ENCODE measurements around the gene ZNF235. TPM values are rescaled to one million over a fixed set of nuclear protein-coding genes. Genes with fewer than 3 reads are reported as not detected.

Gene ZNF235
- total RNA-seq, 1 experiment from 2014 or later = 1.0 TPM

- Histone ChIP-seq H3K36me3 (ENCODE audit: low read depth, low read length) (no peaks in the 10 kb centered on the region), H3K4me2 (ENCODE audit: low read length) (no peak overlapping the region), H4K20me1 (ENCODE audit: low read length) (no peaks in the 10 kb centered on the region), H3K27me3 (ENCODE audit: low read length) (no peaks in the 10 kb centered on the region), H3K79me2 (ENCODE audit: low read length) (no peaks in the 10 kb centered on the region), H3K9me2 (replicated peaks; ENCODE audit: low read length) (no peaks in the 10 kb centered on the region), H3K27ac (ENCODE audit: low read length) (no peak overlapping the region), H3K4me3 (ENCODE audit: low read length) (no peak overlapping the region), H3K4me1 (ENCODE audit: insufficient read depth, low read length) (peaks cover 10% of the 10 kb centered on the region), H3K9me3 (ENCODE audit: low read length) (no peaks in the 10 kb centered on the region), H3F3A (ENCODE audit: low read length, unreplicated experiment) (no peaks in the 10 kb centered on the region), H2AFZ (ENCODE audit: low read length) (no peak overlapping the region), H3K9ac (ENCODE audit: low read length) (no peak overlapping the region)
- ChIA-PET CTCF (no interaction called here), POLR2A (ENCODE audit: unreplicated experiment) (no interaction called here)
- BruUV-seq (replicated peaks) = no TSS peak
- no peak for ATAC-seq
- DNase-seq = peak; percentile 14
- no peak for TF ChIP-seq CTCF (conservative IDR thresholded peaks at IDR 0.05; ENCODE audit: low read depth, low read length)
- TF ChIP-seq EZH2phosphoT487 (IDR thresholded peaks at IDR 0.05; ENCODE audit: borderline replicate concordance, low read length) = no peak
- TF ChIP-seq EZH2 (IDR thresholded peaks at IDR 0.05; ENCODE audit: low read length, unreplicated experiment) = no peak
- intact Hi-C loops (cut with micrococcal nuclease) = no loop called here
These were observed 3.2 kb upstream of the ZNF235 start for GRCh38 chr19:44308011-44308410.

- no peak overlapping the region for H3K4me3 ChIP-seq (ENCODE audit: low read length)
- H3K9ac ChIP-seq (ENCODE audit: low read length) = no peak overlapping the region
- DNase-seq = no peak
- H3K79me2 ChIP-seq (ENCODE audit: low read length) = no peaks in the 10 kb centered on the region
- no peaks in the 10 kb centered on the region for H3K9me2 ChIP-seq (replicated peaks; ENCODE audit: low read length)
- CTCF ChIA-PET = no interaction called here
- TF ChIP-seq EZH2 (IDR thresholded peaks at IDR 0.05; ENCODE audit: low read length, unreplicated experiment) (no peak), CTCF (conservative IDR thresholded peaks at IDR 0.05; ENCODE audit: low read depth, low read length) (no peak)
- H3K4me1 ChIP-seq (ENCODE audit: insufficient read depth, low read length) = peaks cover 10% of the 10 kb centered on the region
- no peaks in the 10 kb centered on the region for H3K36me3 ChIP-seq (ENCODE audit: low read depth, low read length)
- H2AFZ ChIP-seq (ENCODE audit: low read length) = no peak overlapping the region
- no peaks in the 10 kb centered on the region for H4K20me1 ChIP-seq (ENCODE audit: low read length)
- intact Hi-C loops (cut with micrococcal nuclease) = no loop called here
- H3K27me3 ChIP-seq (ENCODE audit: low read length) = no peaks in the 10 kb centered on the region
- no peaks in the 10 kb centered on the region for H3F3A ChIP-seq (ENCODE audit: low read length, unreplicated experiment)
- H3K27ac ChIP-seq (ENCODE audit: low read length) = no peak overlapping the region
- no peak overlapping the region for H3K4me2 ChIP-seq (ENCODE audit: low read length)
- no peak for ATAC-seq
- no TSS peak for BruUV-seq (replicated peaks)
- no peaks in the 10 kb centered on the region for H3K9me3 ChIP-seq (ENCODE audit: low read length)
- POLR2A ChIA-PET (ENCODE audit: unreplicated experiment) = no interaction called here
These were observed 1.5 kb upstream of the ZNF235 start for GRCh38 chr19:44306283-44306682.

DNA sequence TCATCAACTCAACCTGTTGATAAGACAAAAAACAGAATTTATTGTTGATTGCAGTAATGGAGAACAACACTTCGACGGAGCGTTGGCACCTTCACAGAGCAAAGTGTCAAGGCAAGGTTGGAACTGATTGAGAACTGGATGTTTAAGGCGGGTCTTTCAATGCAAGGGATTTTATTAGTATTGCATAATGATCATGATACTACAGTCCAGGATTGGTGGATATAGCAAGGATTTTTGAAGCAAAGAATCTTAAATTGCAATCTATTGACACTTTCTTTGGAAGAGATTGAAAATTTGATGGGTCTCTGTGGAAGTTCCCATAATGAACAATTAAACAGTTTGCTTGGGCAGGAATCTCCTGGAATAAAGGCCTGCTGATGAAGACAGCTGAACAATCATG lies 632 bp upstream of the ZNF235 start:
- POLR2A ChIA-PET (ENCODE audit: unreplicated experiment) = no interaction called here
- intact Hi-C loops (cut with micrococcal nuclease) = loop anchor here (1.0 to 2.0 kb wide), 3 partner anchors 47 to 192 kb away; partner anchors contain the start of genes ZNF225, ZNF227 and ZNF233
- H3K9me2 ChIP-seq (replicated peaks; ENCODE audit: low read length) = no peaks in the 10 kb centered on the region
- H3K4me2 ChIP-seq (ENCODE audit: low read length) = peak overlapping the region; percentile 46; the same call in 1 of the 2 replicates
- ATAC-seq (no peak), DNase-seq (no peak)
- 0 out of 2 replicates have a peak overlapping the region, but pooled peaks have one; percentile 89 for H3K4me3 ChIP-seq (ENCODE audit: low read length)
- no peak overlapping the region for H3K9ac ChIP-seq (ENCODE audit: low read length)
- TF ChIP-seq EZH2phosphoT487 (IDR thresholded peaks at IDR 0.05; ENCODE audit: borderline replicate concordance, low read length) = no peak
- no peak for TF ChIP-seq CTCF (conservative IDR thresholded peaks at IDR 0.05; ENCODE audit: low read depth, low read length)
- TF ChIP-seq EZH2 (IDR thresholded peaks at IDR 0.05; ENCODE audit: low read length, unreplicated experiment) = no peak
- no peak overlapping the region for H3K27ac ChIP-seq (ENCODE audit: low read length)
- BruUV-seq (replicated peaks) = no TSS peak
- H3K4me1 ChIP-seq (ENCODE audit: insufficient read depth, low read length) = peaks cover 10% of the 10 kb centered on the region
- H3K79me2 ChIP-seq (ENCODE audit: low read length) = no peaks in the 10 kb centered on the region
- H3K36me3 ChIP-seq (ENCODE audit: low read depth, low read length) = no peaks in the 10 kb centered on the region
- H3K9me3 ChIP-seq (ENCODE audit: low read length) = no peaks in the 10 kb centered on the region
- H3K27me3 ChIP-seq (ENCODE audit: low read length) = no peaks in the 10 kb centered on the region
- H4K20me1 ChIP-seq (ENCODE audit: low read length) = no peaks in the 10 kb centered on the region
- H3F3A ChIP-seq (ENCODE audit: low read length, unreplicated experiment) = no peaks in the 10 kb centered on the region
- CTCF ChIA-PET = no interaction called here
- peak overlapping the region; percentile 99 for H2AFZ ChIP-seq (ENCODE audit: low read length)
